ENCODE results near the gene KIF5A.

The KIF5A gene

GRCh38 chr12:57550641-57551549 is 1.1 kb downstream of the KIF5A start:
- TF ChIP-seq, protein P1, sequence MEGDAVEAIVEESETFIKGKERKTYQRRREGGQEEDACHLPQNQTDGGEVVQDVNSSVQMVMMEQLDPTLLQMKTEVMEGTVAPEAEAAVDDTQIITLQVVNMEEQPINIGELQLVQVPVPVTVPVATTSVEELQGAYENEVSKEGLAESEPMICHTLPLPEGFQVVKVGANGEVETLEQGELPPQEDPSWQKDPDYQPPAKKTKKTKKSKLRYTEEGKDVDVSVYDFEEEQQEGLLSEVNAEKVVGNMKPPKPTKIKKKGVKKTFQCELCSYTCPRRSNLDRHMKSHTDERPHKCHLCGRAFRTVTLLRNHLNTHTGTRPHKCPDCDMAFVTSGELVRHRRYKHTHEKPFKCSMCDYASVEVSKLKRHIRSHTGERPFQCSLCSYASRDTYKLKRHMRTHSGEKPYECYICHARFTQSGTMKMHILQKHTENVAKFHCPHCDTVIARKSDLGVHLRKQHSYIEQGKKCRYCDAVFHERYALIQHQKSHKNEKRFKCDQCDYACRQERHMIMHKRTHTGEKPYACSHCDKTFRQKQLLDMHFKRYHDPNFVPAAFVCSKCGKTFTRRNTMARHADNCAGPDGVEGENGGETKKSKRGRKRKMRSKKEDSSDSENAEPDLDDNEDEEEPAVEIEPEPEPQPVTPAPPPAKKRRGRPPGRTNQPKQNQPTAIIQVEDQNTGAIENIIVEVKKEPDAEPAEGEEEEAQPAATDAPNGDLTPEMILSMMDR (IDR thresholded peaks at IDR 0.05): no peak
- no peak for TF ChIP-seq ZFX (IDR thresholded peaks at IDR 0.05; ENCODE audit: borderline replicate concordance)
- H3K27ac ChIP-seq: no peak overlapping the region

DNA sequence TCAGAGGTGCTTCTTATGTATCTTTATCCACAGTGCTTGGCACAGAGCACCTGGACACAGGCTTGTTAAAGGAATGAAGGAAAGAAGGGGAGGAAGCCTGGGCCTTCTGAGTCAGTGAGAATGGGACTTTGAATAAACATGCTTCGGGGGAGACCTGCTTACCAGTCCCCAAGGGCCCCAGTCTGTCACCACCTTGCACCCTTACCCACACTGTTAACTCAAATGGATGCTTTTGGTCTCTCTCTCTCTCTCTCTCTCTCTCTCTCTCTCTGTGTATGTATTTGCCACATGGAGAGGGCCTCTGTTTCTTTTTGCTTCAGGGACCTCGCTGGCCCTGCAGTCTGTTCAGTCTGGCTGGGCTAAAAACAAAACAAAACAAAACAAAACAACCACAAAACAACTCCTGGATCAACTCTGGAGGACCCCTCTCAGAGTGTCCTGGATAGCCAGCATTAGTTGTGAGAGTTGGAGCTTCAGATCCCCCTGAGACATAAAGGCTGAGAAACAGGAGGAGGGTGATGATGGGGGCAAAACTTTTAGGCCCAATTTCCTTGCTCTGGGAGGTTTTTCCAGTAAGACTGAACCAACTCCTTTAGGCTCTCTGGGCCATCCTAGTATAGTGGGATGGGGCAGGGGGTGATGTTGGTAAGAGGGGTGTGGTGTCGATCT is 1.9 kb downstream of the KIF5A start:
- TF ChIP-seq, protein P1 (IDR thresholded peaks at IDR 0.05): no peak
- TF ChIP-seq ZFX (IDR thresholded peaks at IDR 0.05; ENCODE audit: borderline replicate concordance): no peak
- no peak overlapping the region for H3K27ac ChIP-seq

DNA sequence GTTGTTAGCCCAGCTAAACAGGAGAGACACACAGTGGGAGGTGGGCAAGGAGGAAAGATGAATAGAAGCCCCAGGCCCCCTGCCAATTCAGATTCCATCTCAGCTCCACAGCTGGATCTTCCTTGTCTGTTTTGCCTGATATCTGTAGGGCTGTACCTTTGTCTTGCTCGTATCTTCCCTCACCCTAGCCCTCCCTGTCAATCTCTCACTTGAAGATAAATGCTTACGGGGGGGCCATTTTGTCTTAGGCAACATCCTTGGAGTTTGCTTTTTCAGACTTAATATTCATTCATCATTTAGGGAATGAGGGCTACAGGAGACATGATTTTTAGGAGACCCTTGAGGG is 2.4 kb downstream of the KIF5A start:
- TF ChIP-seq, protein P1 (IDR thresholded peaks at IDR 0.05): no peak
- no peak for TF ChIP-seq ZFX (IDR thresholded peaks at IDR 0.05; ENCODE audit: borderline replicate concordance)
- H3K27ac ChIP-seq: no peak overlapping the region

DNA sequence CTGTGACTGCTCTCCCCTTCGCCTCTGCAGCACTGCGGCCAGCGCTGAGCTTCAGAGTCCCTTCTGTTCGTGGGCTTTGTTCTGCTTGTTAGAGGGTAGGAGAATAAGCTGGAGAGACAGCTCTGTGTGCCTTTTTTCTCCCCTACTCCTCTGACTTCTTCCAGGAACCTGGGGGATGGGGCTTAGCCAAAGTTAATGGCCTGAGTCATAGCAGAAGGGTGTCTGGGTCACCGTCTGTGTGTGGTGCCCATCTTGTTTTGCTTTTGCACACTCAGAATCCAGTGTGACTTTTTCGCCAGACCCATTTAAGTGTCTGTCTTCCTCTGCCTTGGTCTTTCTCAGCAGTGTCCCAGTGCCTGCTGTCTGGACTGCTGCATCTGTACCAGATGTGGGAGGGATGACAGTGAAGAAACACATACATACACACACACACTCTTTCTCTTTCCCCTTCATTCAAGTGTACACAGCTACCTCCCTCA is 3.0 kb downstream of the KIF5A start:
- TF ChIP-seq, protein P1 (IDR thresholded peaks at IDR 0.05): no peak
- no peak for TF ChIP-seq ZFX (IDR thresholded peaks at IDR 0.05; ENCODE audit: borderline replicate concordance)
- no peak overlapping the region for H3K27ac ChIP-seq

DNA sequence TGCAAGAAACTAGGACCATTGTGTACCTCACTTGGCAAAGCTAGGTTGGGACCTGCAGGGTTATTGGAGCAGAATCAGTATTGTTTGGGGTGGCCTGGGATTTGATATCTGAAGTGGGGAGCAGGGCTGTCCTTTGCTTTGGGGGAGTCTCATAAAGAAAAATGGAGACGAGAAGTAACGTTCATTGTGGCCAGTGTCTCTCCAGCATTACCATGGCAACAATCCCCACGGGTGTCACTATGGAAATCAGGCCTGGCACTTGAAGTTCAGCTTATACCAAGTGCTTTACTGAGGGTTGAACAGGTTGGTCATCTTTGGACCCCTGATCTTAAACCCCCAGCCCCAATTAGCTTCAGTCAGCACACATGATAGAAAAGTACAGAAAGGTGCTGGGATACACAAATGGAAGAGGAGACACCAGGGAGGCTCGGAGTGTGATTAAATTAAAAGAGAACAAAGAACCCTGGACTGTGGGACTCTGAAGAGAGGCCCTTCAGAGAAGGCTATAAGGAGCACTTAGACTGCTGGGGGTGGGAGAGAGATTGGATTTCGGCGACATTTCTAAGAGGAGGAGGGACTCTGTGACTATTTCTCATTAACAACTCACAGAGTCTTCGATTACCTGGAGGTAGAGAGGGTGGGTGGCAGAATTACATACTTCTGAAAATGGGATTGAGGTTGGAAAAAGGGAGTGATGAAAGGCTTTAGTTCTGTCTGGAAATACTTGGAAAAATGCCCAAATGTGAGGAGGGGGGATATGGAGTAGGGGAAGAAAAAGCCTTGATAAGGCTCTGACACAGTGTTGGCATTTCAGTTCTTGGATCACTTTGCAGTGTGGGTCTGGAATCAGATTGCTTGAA is 3.7 kb downstream of the KIF5A start:
- no peak overlapping the region for H3K27ac ChIP-seq
- TF ChIP-seq, protein P1 (IDR thresholded peaks at IDR 0.05): no peak
- TF ChIP-seq ZFX (IDR thresholded peaks at IDR 0.05; ENCODE audit: borderline replicate concordance): no peak

DNA sequence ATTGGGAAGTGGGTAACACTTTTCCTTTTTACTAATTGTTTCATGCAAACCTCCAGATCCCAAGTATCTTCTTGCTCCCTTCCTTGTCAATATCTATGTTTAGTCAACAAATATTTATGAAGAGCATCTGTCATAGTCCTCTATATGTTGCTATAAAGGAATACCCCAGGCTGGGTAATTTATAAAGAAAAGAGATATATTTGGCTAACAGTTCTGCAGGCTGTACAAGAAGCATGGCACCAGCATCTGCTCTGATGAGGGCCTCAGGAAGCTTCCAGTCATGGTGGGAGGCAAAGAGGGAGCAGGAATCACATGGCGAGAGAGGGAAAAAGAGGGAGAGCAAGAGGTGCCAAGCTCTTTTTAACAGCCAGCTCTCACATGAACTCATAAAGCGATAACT is 4.6 kb downstream of the KIF5A start:
- H3K27ac ChIP-seq: no peak overlapping the region
- TF ChIP-seq, protein P1 (IDR thresholded peaks at IDR 0.05): no peak

All from 22Rv1 (cell line).